ENCODE results near the gene EIF3L. TPM values are rescaled to one million over a fixed set of nuclear protein-coding genes. Genes with fewer than 3 reads are reported as not detected.

The EIF3L gene
- total and polyA plus RNA-seq, 12 donors, result 188 to 642 (median 396) TPM

DNA sequence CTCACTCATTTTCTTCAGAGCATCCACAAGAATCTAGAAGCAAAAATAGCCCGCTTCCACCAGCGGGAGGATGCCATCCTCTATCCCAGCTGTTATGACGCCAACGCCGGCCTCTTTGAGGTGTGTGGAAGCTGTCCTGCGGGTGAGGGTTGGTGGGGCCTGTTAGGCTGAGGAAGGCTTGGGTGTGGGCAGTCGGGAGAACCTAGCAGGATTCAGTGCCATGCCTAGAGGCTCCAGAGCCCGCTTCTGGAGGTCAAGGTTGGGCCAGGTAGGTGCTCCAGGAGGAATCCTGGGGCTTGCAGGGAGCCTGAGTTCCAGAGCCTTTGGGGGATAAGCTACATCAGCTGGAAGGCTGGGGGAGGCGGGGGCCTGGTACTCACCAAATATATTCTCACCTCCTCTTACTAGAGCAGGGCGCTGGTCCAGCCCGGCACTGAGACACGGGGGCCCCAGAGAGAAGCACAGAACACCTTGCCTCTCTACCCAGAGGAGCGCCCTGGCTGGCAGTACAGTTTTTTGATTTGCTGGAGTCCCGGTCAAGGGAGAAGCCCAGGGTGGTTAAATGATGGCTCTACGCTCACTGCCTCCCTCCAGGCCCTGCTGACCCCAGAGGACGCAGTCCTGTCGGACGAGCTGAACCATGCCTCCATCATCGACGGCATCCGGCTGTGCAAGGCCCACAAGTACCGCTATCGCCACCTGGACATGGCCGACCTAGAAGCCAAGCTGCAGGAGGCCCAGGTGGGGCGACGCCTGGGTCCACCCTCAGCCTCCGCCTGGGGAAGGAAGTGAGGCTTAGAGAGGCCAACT is 36.1 kb upstream of the EIF3L start:
- Histone ChIP-seq H3K4me3 (no peak overlapping the region), H3K9me3 (replicated peaks in 1 of 3) (no peaks in the 10 kb centered on the region), H3K36me3 (replicated peaks in 1 of 2) (peaks cover 0 to 6% of the 10 kb centered on the region in 2 donors), H3K27me3 (no peaks in the 10 kb centered on the region), H3K27ac (no peak overlapping the region), H3K4me1 (replicated peaks in 1 of 2) (peaks cover 12 to 16% of the 10 kb centered on the region in 2 donors)
- no peak for DNase-seq
- TF ChIP-seq CTCF (IDR thresholded peaks at IDR 0.05) (no peak), POLR2A (IDR thresholded peaks at IDR 0.05) (no peak)
- intact Hi-C loops (cut with DNase I), result loop anchor here in 1 of 2 donors (10.0 kb wide), 2 partner anchors 122 to 152 kb away; no protein-coding TSS in a partner anchor
- WGBS, 4 donors, result 93 to 95% (median 93%) methylated on average over 14 to 27 of the region's 27 CpGs

- H3K4me1 ChIP-seq (replicated peaks in 1 of 2), result peaks cover 15 to 18% of the 10 kb centered on the region in 2 donors
- peaks cover 0 to 6% of the 10 kb centered on the region in 2 donors for H3K36me3 ChIP-seq (replicated peaks in 1 of 2)
- no peak for DNase-seq
- intact Hi-C loops (cut with DNase I), result loop anchor here (5.0 to 10.0 kb wide), 3 partner anchors 47 to 149 kb away; no protein-coding TSS in a partner anchor
- TF ChIP-seq CTCF (IDR thresholded peaks at IDR 0.05), result no peak
- TF ChIP-seq POLR2A (IDR thresholded peaks at IDR 0.05), result no peak
- no peaks in the 10 kb centered on the region for H3K27me3 ChIP-seq
- H3K27ac ChIP-seq, result no peak overlapping the region
- no peaks in the 10 kb centered on the region for H3K9me3 ChIP-seq (replicated peaks in 1 of 3)
- 85 to 91% (median 89%) methylated on average over 4 to 12 of the region's 12 CpGs for WGBS, 4 donors
- H3K4me3 ChIP-seq, result no peak overlapping the region
These were observed 33.6 kb upstream of the EIF3L start for GRCh38 chr22:37815593-37815992.

DNA sequence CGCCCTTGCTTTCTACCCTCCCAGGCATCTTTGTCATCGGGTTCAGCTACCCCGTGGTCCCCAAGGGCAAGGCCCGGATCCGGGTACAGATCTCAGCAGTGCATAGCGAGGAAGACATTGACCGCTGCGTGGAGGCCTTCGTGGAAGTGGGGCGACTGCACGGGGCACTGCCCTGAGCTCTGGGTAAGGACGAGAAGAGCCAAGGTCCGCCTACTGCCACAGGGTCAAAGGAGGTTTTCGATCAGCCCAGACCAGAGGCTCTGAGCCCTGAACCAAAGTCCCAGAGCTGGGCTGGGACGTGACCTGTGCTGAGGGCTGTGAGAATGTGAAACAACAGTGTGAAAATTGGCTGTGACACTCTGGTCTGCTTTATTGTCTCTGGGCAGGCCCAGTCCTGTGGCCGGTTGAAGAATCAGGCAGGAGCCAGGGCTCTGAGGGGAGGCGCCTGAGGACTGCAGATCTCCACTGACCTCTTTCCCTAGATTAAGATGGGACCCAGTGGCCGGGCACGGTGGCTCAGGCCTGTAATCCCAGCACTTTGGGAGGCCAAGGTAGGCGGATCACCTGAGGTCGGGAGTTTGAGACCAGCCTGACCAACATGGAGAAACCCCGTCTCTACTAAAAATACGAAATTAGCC is 32.6 kb upstream of the EIF3L start:
- intact Hi-C loops (cut with DNase I), result loop anchor here (5.0 to 10.0 kb wide), 3 partner anchors 46 to 148 kb away; no protein-coding TSS in a partner anchor
- Histone ChIP-seq H3K27ac (no peak overlapping the region), H3K9me3 (replicated peaks in 1 of 3) (no peaks in the 10 kb centered on the region), H3K27me3 (no peaks in the 10 kb centered on the region), H3K4me3 (no peak overlapping the region), H3K4me1 (replicated peaks in 1 of 2) (peaks cover 15 to 18% of the 10 kb centered on the region in 2 donors), H3K36me3 (replicated peaks in 1 of 2) (peaks cover 0 to 6% of the 10 kb centered on the region in 2 donors)
- 80 to 85% (median 82%) methylated on average over 15 to 23 of the region's 23 CpGs for WGBS, 4 donors
- TF ChIP-seq POLR2A (IDR thresholded peaks at IDR 0.05) (no peak), CTCF (IDR thresholded peaks at IDR 0.05) (no peak)
- DNase-seq, result no peak

- 2% methylated on average over 12 to 29 of the region's 29 CpGs for WGBS, 4 donors
- intact Hi-C loops (cut with DNase I), result loop anchor here (5.0 to 10.0 kb wide), 3 partner anchors 44 to 147 kb away; no protein-coding TSS in a partner anchor
- peak overlapping the region; percentile 46 to 92 (median 71) for H3K27ac ChIP-seq
These were observed 31.4 kb upstream of the EIF3L start for GRCh38 chr22:37817705-37818408.

More at GRCh38 chr22:37817705-37818408, 31.4 kb upstream of the EIF3L start:
- Histone ChIP-seq H3K9me3 (replicated peaks in 1 of 3) (no peaks in the 10 kb centered on the region), H3K36me3 (replicated peaks in 1 of 2) (peaks cover 0 to 6% of the 10 kb centered on the region in 2 donors), H3K27me3 (no peaks in the 10 kb centered on the region), H3K4me1 (replicated peaks in 1 of 2) (peaks cover 15 to 18% of the 10 kb centered on the region in 2 donors), H3K4me3 (peak overlapping the region in 1 of 4 donors; percentile 56)
- TF ChIP-seq POLR2A (IDR thresholded peaks at IDR 0.05) (no peak), CTCF (IDR thresholded peaks at IDR 0.05) (peak; percentile 87 to 98 (median 96))
- peak; percentile 86 to 93 (median 90) for DNase-seq

Measured in adrenal gland (tissue), 12 donors.